Measurements from ENCODE around the gene RAD18.

GRCh38 chr3:8846176-8846575, 117.1 kb downstream of the RAD18 start:
- TF ChIP-seq CTCF (conservative IDR thresholded peaks at IDR 0.05; ENCODE audit: low read depth, low read length) (no peak), EZH2 (IDR thresholded peaks at IDR 0.05; ENCODE audit: borderline replicate concordance, low read depth, low read length, poor library complexity, severe bottlenecking) (no peak)
